Kidney glomerular epithelial cell (primary cell): Measurements from ENCODE around the gene LHX3.
"Not testable (repeated sequence)": the region's sequence is repeated elsewhere in the genome, so short reads cannot be mapped to it uniquely, and the experiment has no call there.

Experiments used
- DNase-seq: peaks from one replicate; lab custom pipeline; 2025; lab: John Stamatoyannopoulos, UW

LHX3 gene

GRCh38 chr9:136241542-136241941 lies 36.6 kb upstream of the LHX3 start:
- no peak for DNase-seq

GRCh38 chr9:136240941-136241340 lies 36.0 kb upstream of the LHX3 start:
- DNase-seq: no peak

DNA sequence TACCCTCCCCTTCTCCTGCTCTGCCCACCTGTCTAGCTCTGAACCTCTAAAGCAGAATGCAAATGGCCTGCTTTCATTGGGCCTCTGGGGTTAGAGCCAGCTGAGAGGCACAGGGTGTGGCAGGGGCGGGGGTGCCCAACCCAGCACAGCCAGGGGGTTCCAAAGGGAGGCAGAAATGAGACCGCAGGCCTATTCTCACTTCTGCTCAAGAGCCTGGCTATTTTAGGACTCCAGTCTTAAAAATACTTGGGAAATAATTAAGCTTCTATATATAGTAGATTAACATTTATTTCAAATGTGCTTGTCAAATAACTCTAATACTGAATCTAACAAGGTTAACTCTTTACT lies 35.0 kb upstream of the LHX3 start:
- DNase-seq: no peak

DNA sequence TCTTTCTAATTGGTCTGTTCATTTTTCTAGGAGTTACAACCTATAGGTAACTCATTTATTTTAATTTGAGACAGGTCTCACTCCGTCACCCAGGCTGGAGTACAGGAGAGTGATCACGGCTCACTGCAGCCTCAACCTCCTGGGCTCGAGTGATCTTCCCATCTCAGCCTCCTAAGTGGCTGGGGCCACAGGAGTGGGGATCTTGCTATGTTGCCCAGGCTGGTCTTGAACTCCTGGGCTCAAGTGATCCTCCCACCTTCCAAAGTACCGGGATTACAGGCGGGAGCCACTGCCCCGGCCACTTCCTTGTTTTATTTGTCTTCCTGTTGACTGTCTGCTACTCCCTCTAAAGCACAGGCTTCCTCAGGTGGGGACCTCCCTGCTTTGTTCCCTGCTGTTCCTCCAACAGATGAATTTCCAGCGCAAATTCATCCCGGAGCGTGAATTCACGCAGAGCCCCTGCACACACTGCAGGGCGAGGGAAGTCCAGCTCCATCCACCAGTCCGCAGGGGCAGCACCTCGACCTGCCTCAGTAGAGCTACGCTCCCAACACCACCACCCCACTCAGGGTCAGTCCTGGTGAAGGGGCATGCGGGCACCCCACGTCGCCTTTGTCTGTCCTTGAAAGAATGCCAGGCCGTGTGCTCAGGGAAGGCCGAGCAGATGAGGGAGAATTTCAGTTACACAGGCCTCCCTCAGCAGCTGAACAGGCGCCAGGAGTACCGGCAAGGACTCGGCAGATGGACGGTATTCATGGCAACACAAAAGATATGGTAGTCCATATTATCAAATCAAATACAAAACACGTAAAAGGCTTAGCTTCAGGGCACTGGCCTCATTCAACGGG lies 34.4 kb upstream of the LHX3 start:
- DNase-seq: no peak

- no peak for DNase-seq
Observed at GRCh38 chr9:136238342-136238732, 33.4 kb upstream of the LHX3 start.

DNA sequence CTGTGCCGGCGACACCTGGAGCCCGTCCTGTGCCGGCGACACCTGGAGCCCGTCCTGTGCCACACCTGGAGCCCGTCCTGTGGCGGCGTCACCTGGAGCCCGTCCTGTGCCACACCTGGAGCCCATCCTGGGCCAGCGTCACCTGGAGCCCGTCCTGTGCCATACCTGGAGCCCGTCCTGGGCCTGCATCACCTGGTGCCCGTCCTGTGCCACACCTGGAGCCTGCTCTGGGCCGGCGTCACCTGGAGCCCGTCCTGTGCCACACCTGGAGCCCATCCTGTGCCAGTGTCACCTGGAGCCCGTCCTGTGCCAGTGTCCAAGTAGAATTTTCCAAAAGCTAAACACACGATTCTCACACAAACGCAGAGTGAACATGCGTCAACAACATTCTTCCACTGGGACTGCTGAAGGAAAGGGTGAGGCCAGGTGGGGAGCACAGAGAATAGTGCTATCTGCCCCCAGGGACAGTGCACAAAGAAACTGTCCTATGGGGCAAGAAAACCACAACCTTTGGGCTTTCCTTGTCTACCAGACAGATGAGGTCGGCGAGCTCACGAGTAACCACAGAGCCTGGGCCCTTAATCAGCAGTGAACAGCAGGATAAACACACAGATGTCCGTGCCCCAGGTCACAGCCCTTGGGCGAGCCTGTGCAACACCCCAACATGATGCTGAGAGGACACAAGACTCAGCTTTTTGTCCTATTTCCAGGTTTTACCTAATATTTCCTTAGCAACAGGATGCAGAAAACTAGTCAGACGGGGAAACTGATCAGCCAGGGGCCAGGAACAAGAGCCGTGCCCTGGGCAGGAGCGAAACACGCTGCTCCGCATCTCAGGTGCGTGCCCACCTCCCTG lies 32.8 kb upstream of the LHX3 start:
- DNase-seq: no peak

- DNase-seq: not testable (repeated sequence)
Observed at GRCh38 chr9:136236471-136237410, 31.8 kb upstream of the LHX3 start.

- DNase-seq: no peak
Observed at GRCh38 chr9:136235709-136236455, 31.0 kb upstream of the LHX3 start.

DNA sequence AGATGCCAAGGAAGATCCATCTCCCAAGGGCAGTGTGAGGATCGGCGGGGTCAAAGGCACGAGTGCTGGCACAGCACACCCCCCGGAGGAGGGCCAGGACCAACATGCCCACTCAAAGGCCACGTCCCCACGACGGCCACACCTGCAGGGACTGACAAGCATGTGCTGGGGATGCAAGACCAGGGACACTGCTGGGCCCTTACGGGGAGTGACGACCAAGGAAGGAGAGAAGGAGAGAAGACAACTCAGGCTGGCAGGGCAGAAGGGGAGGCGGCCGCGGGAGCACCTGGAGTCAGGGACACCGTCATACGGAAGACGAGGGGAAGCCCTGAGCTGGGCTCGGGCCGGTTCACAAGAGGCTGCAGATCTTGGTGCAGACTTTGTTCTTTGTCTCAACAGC lies 30.2 kb upstream of the LHX3 start:
- no peak for DNase-seq

GRCh38 chr9:136234597-136234996 lies 29.7 kb upstream of the LHX3 start:
- DNase-seq: no peak

GRCh38 chr9:136233868-136234267 lies 28.9 kb upstream of the LHX3 start:
- DNase-seq: no peak

- DNase-seq: no peak
Observed at GRCh38 chr9:136233411-136233810, 28.5 kb upstream of the LHX3 start.

DNA sequence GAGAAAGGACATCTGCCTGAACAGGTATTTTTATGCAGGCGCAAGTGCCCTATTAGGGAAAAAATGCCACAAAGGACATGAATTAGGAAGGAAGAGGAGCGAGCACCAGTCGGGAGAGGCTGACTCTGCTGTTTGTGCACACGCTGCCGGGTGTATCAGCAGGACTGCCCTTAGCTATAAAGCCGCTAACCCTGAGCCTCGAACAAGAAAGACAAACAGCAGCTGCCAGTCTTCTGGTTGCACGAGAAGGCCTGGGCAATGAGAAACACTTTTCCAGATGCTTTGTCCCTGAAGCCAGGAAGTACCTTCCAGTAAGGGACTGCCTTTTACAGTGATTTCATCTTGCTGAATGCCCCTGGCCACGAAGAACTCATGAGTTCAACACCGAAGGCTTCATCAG lies 28.0 kb upstream of the LHX3 start:
- no peak for DNase-seq

DNA sequence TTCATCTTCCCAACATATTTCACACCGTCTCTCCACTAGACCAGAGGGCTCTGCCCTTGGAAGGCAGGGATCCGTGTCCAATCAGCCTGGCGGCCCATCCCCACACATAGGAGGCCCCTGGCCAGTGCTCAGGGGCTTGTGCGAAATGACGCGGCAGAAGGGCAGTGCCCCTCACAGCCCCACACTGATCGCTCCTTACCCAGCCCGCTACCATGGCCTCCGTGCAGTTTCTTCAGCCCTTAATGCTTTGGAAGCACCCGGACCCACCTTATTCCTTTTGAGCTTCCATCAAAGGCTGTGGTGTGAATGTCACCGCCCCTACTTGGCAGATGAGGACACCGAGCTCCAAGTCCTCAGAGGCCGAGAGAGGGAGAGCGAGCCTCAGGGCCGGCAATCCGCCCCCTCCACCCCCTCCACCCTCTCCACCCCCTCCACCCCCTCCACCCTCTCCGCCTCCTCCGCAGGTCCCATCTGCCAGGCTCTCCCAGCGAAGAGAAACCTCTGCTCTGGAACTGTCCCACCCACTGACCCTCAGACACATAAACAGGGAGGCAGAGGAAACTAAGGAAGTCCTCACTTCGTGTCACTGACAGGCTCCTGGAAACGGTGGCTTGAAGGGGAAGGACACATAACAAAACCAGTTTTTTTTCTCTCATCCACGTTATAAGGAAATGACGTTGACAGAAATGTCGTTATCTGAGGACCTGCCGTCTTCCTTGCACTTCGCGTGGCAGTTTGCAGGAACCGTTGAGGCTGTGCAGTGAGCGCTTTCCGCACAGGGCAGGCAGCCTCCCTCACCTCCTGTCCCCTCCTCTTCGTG lies 26.8 kb upstream of the LHX3 start:
- DNase-seq: no peak

- DNase-seq: no peak
Observed at GRCh38 chr9:136230773-136231172, 25.8 kb upstream of the LHX3 start.

GRCh38 chr9:136230365-136230764 lies 25.4 kb upstream of the LHX3 start:
- DNase-seq: no peak

GRCh38 chr9:136229096-136230065 lies 24.5 kb upstream of the LHX3 start:
- no peak for DNase-seq

- DNase-seq: no peak
Observed at GRCh38 chr9:136228107-136228875, 23.4 kb upstream of the LHX3 start.
